ENCODE results near the gene CARMIL1. TPM values are rescaled to one million over a fixed set of nuclear protein-coding genes. Genes with fewer than 3 reads are reported as not detected.

The CARMIL1 gene
- total and polyA plus RNA-seq, 5 donors from 2014 or later = 0.36 to 3.0 (median 0.49) TPM

GRCh38 chr6:25503686-25504085, 224.5 kb downstream of the CARMIL1 start:
- Mint-ChIP-seq H3K4me3 (no peak overlapping the region), H3K36me3 (peaks cover 5% of the 10 kb centered on the region), H3K9me3 (no peaks in the 10 kb centered on the region), H3K27ac (no peak overlapping the region), H3K27me3 (no peaks in the 10 kb centered on the region), H3K4me1 (no peaks in the 10 kb centered on the region)
- ATAC-seq (ENCODE audit: low read depth in 2 of 2) (no peak), DNase-seq (no peak)
- Histone ChIP-seq H3K9me3 (ENCODE audit: control insufficient read depth in 2 of 2, low read length in 2 of 2) (no peaks in the 10 kb centered on the region), H3K36me3 (ENCODE audit: control insufficient read depth, insufficient read depth, low read length) (no peaks in the 10 kb centered on the region), H3K27me3 (ENCODE audit: control insufficient read depth, insufficient read depth, low read length) (no peaks in the 10 kb centered on the region), H3K27ac (ENCODE audit: insufficient read depth, low read length, poor library complexity, severe bottlenecking) (no peak overlapping the region), H3K4me1 (ENCODE audit: control insufficient read depth, insufficient read depth, low read length, poor library complexity, severe bottlenecking) (no peaks in the 10 kb centered on the region), H3K4me3 (ENCODE audit: low read depth, low read length) (no peak overlapping the region)

- Histone ChIP-seq H3K4me1 (ENCODE audit: control insufficient read depth, insufficient read depth, low read length, poor library complexity, severe bottlenecking) (no peaks in the 10 kb centered on the region), H3K9me3 (ENCODE audit: control insufficient read depth in 2 of 2, low read length in 2 of 2) (no peaks in the 10 kb centered on the region), H3K4me3 (ENCODE audit: low read depth, low read length) (no peak overlapping the region), H3K36me3 (ENCODE audit: control insufficient read depth, insufficient read depth, low read length) (no peaks in the 10 kb centered on the region), H3K27ac (ENCODE audit: insufficient read depth, low read length, poor library complexity, severe bottlenecking) (no peak overlapping the region), H3K27me3 (ENCODE audit: control insufficient read depth, insufficient read depth, low read length) (no peaks in the 10 kb centered on the region)
- no peak overlapping the region for H3K4me3 Mint-ChIP-seq
- no peaks in the 10 kb centered on the region for H3K4me1 Mint-ChIP-seq
- peaks cover 5% of the 10 kb centered on the region for H3K36me3 Mint-ChIP-seq
- DNase-seq (no peak), ATAC-seq (ENCODE audit: low read depth in 2 of 2) (no peak)
- no peak overlapping the region for H3K27ac Mint-ChIP-seq
- no peaks in the 10 kb centered on the region for H3K27me3 Mint-ChIP-seq
- no peaks in the 10 kb centered on the region for H3K9me3 Mint-ChIP-seq
Measured at GRCh38 chr6:25504661-25505060, 225.5 kb downstream of the CARMIL1 start.

GRCh38 chr6:25506020-25506419, 226.8 kb downstream of the CARMIL1 start:
- H3K27me3 Mint-ChIP-seq = no peaks in the 10 kb centered on the region
- no peak overlapping the region for H3K4me3 Mint-ChIP-seq
- H3K27ac ChIP-seq (ENCODE audit: insufficient read depth, low read length, poor library complexity, severe bottlenecking) = no peak overlapping the region
- no peaks in the 10 kb centered on the region for H3K36me3 ChIP-seq (ENCODE audit: control insufficient read depth, insufficient read depth, low read length)
- DNase-seq (no peak), ATAC-seq (ENCODE audit: low read depth in 2 of 2) (no peak)
- H3K4me3 ChIP-seq (ENCODE audit: low read depth, low read length) = no peak overlapping the region
- no peaks in the 10 kb centered on the region for H3K4me1 ChIP-seq (ENCODE audit: control insufficient read depth, insufficient read depth, low read length, poor library complexity, severe bottlenecking)
- no peaks in the 10 kb centered on the region for H3K27me3 ChIP-seq (ENCODE audit: control insufficient read depth, insufficient read depth, low read length)
- no peaks in the 10 kb centered on the region for H3K9me3 ChIP-seq (ENCODE audit: control insufficient read depth in 2 of 2, low read length in 2 of 2)
- H3K27ac Mint-ChIP-seq = no peak overlapping the region
- peaks cover 5% of the 10 kb centered on the region for H3K36me3 Mint-ChIP-seq
- no peaks in the 10 kb centered on the region for H3K4me1 Mint-ChIP-seq
- H3K9me3 Mint-ChIP-seq = no peaks in the 10 kb centered on the region

- H3K27ac Mint-ChIP-seq = no peak overlapping the region
- no peaks in the 10 kb centered on the region for H3K36me3 Mint-ChIP-seq
- H3K4me1 ChIP-seq (ENCODE audit: control insufficient read depth, insufficient read depth, low read length, poor library complexity, severe bottlenecking) = no peaks in the 10 kb centered on the region
- H3K9me3 ChIP-seq (ENCODE audit: control insufficient read depth in 2 of 2, low read length in 2 of 2) = no peaks in the 10 kb centered on the region
- no peak overlapping the region for H3K27ac ChIP-seq (ENCODE audit: insufficient read depth, low read length, poor library complexity, severe bottlenecking)
- DNase-seq (no peak), ATAC-seq (ENCODE audit: low read depth in 2 of 2) (no peak)
- H3K27me3 Mint-ChIP-seq = no peaks in the 10 kb centered on the region
- H3K9me3 Mint-ChIP-seq = no peaks in the 10 kb centered on the region
- H3K4me3 ChIP-seq (ENCODE audit: low read depth, low read length) = no peak overlapping the region
- no peaks in the 10 kb centered on the region for H3K27me3 ChIP-seq (ENCODE audit: control insufficient read depth, insufficient read depth, low read length)
- H3K4me1 Mint-ChIP-seq = no peaks in the 10 kb centered on the region
- H3K4me3 Mint-ChIP-seq = no peak overlapping the region
- H3K36me3 ChIP-seq (ENCODE audit: control insufficient read depth, insufficient read depth, low read length) = no peaks in the 10 kb centered on the region
Measured at GRCh38 chr6:25508051-25508450, 228.9 kb downstream of the CARMIL1 start.

- Histone ChIP-seq H3K27ac (ENCODE audit: insufficient read depth, low read length, poor library complexity, severe bottlenecking) (no peak overlapping the region), H3K4me3 (ENCODE audit: low read depth, low read length) (no peak overlapping the region), H3K4me1 (ENCODE audit: control insufficient read depth, insufficient read depth, low read length, poor library complexity, severe bottlenecking) (no peaks in the 10 kb centered on the region), H3K27me3 (ENCODE audit: control insufficient read depth, insufficient read depth, low read length) (no peaks in the 10 kb centered on the region), H3K9me3 (ENCODE audit: control insufficient read depth in 2 of 2, low read length in 2 of 2) (no peaks in the 10 kb centered on the region), H3K36me3 (ENCODE audit: control insufficient read depth, insufficient read depth, low read length) (no peaks in the 10 kb centered on the region)
- ATAC-seq (ENCODE audit: low read depth in 2 of 2) (no peak), DNase-seq (no peak)
- Mint-ChIP-seq H3K27ac (no peak overlapping the region), H3K27me3 (peaks cover 5% of the 10 kb centered on the region), H3K9me3 (no peaks in the 10 kb centered on the region), H3K36me3 (no peaks in the 10 kb centered on the region), H3K4me3 (no peak overlapping the region), H3K4me1 (no peaks in the 10 kb centered on the region)
Measured at GRCh38 chr6:25511376-25511775, 232.2 kb downstream of the CARMIL1 start.

GRCh38 chr6:25512560-25512959, 233.4 kb downstream of the CARMIL1 start:
- Mint-ChIP-seq H3K4me1 (no peaks in the 10 kb centered on the region), H3K27ac (no peak overlapping the region), H3K4me3 (no peak overlapping the region), H3K36me3 (no peaks in the 10 kb centered on the region), H3K9me3 (no peaks in the 10 kb centered on the region), H3K27me3 (peaks cover 5% of the 10 kb centered on the region)
- no peak overlapping the region for H3K4me3 ChIP-seq (ENCODE audit: low read depth, low read length)
- ATAC-seq (ENCODE audit: low read depth in 2 of 2) (no peak), DNase-seq (no peak)
- H3K9me3 ChIP-seq (ENCODE audit: control insufficient read depth in 2 of 2, low read length in 2 of 2) = no peaks in the 10 kb centered on the region
- H3K4me1 ChIP-seq (ENCODE audit: control insufficient read depth, insufficient read depth, low read length, poor library complexity, severe bottlenecking) = no peaks in the 10 kb centered on the region
- no peaks in the 10 kb centered on the region for H3K36me3 ChIP-seq (ENCODE audit: control insufficient read depth, insufficient read depth, low read length)
- H3K27ac ChIP-seq (ENCODE audit: insufficient read depth, low read length, poor library complexity, severe bottlenecking) = no peak overlapping the region
- H3K27me3 ChIP-seq (ENCODE audit: control insufficient read depth, insufficient read depth, low read length) = no peaks in the 10 kb centered on the region

GRCh38 chr6:25519856-25520255, 240.7 kb downstream of the CARMIL1 start:
- no peaks in the 10 kb centered on the region for H3K9me3 Mint-ChIP-seq
- no peak overlapping the region for H3K27ac ChIP-seq (ENCODE audit: insufficient read depth, low read length, poor library complexity, severe bottlenecking)
- H3K27me3 Mint-ChIP-seq = peaks cover 5% of the 10 kb centered on the region
- H3K27me3 ChIP-seq (ENCODE audit: control insufficient read depth, insufficient read depth, low read length) = no peaks in the 10 kb centered on the region
- no peak overlapping the region for H3K27ac Mint-ChIP-seq
- H3K36me3 ChIP-seq (ENCODE audit: control insufficient read depth, insufficient read depth, low read length) = no peaks in the 10 kb centered on the region
- H3K9me3 ChIP-seq (ENCODE audit: control insufficient read depth in 2 of 2, low read length in 2 of 2) = no peaks in the 10 kb centered on the region
- no peak overlapping the region for H3K4me3 ChIP-seq (ENCODE audit: low read depth, low read length)
- peaks cover 8% of the 10 kb centered on the region for H3K36me3 Mint-ChIP-seq
- DNase-seq (no peak), ATAC-seq (ENCODE audit: low read depth in 2 of 2) (no peak)
- H3K4me1 Mint-ChIP-seq = no peaks in the 10 kb centered on the region
- no peaks in the 10 kb centered on the region for H3K4me1 ChIP-seq (ENCODE audit: control insufficient read depth, insufficient read depth, low read length, poor library complexity, severe bottlenecking)
- H3K4me3 Mint-ChIP-seq = no peak overlapping the region

GRCh38 chr6:25524542-25524941, 245.4 kb downstream of the CARMIL1 start:
- Mint-ChIP-seq H3K4me3 (no peak overlapping the region), H3K27me3 (no peaks in the 10 kb centered on the region), H3K9me3 (no peaks in the 10 kb centered on the region), H3K27ac (no peak overlapping the region), H3K4me1 (peaks cover 0 to 5% (median 0%) of the 10 kb centered on the region in 4 donors), H3K36me3 (peaks cover 16% of the 10 kb centered on the region)
- Histone ChIP-seq H3K27ac (ENCODE audit: insufficient read depth, low read length, poor library complexity, severe bottlenecking) (no peak overlapping the region), H3K4me1 (ENCODE audit: control insufficient read depth, insufficient read depth, low read length, poor library complexity, severe bottlenecking) (no peaks in the 10 kb centered on the region), H3K4me3 (ENCODE audit: low read depth, low read length) (no peak overlapping the region), H3K9me3 (ENCODE audit: control insufficient read depth in 2 of 2, low read length in 2 of 2) (no peaks in the 10 kb centered on the region), H3K36me3 (ENCODE audit: control insufficient read depth, insufficient read depth, low read length) (no peaks in the 10 kb centered on the region), H3K27me3 (ENCODE audit: control insufficient read depth, insufficient read depth, low read length) (no peaks in the 10 kb centered on the region)
- ATAC-seq (ENCODE audit: low read depth in 2 of 2) (no peak), DNase-seq (no peak)
